AG08395 (cell line): ENCODE results near the gene CYP1A2.

Experiments
- DNase-seq: peaks from one replicate; pipeline ENCODE4 v3.0.0; 2012; ENCODE audit warnings: mixed read lengths, low spot score

The CYP1A2 gene

DNA sequence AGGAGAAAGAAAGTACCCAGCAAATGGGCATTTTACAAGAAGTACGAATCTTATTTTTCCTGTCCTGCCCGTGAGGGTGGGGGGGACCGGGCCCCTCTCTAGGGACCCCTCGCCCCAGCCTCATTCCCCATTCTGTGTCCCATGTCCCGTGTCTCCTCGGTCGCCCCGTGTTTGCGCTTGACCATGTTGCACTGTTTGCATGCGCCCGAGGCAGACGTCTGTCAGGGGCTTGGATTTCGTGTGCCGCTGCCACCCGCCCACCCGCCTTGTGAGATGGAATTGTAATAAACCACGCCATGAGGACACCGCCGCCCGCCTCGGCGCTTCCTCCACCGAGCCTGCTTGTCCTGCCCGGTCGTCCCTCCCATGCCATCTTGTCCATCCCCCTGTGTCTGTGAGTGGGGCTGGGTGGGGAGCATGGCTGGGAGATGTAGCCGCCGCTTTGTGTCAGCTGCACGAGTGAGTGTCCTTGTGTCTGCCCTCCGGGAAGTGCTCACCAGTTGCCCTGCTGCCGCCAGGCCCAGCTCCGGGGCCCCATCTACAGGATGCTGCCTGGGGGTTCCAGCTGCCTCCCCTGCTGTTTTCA lies 54.3 kb downstream of the CYP1A2 start:
- no peak for DNase-seq

DNA sequence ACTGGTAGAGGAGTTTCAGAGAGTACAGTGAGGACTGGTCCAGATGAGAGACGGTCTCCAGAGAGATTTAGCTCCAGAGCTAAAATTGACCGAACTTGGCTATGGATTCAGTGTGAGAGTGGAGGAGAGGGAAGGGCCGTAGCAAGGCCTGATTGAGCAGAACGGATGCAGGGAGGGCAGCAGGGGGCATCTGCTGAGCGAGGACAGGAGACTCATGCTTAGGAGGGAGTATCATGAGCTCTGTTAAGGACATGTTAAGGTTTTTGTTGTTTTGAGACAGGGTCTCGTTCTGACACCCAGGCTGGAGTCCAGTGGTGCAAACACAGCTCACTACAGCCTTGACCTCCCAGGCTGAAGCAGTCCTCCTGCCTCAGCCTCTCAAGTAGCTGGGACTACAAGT lies 56.3 kb downstream of the CYP1A2 start:
- no peak for DNase-seq
